Keratinocyte (primary cell): ENCODE results near the gene ACSM2B. TPM values are rescaled to one million over a fixed set of nuclear protein-coding genes. Genes with fewer than 3 reads are reported as not detected.

Source experiments
- DNase-seq: peaks from one replicate; pipeline ENCODE4 v3.0.0-alpha.2; 2011; ENCODE audit warnings: low read depth, missing footprints, low spot score
- FAIRE-seq: peaks from 2 replicates; lab custom pipeline; 2011; peaks lifted over from hg19 to GRCh38; lab: Jason Lieb, UNC
- H2AFZ ChIP-seq: 2 replicates; pipeline ENCODE4 v1.6.0; 2012; ENCODE audit warnings: low read length, control low read depth, inconsistent platforms; ENCODE audit not compliant: control insufficient read depth
- H3K27ac ChIP-seq: 2 replicates; pipeline ENCODE4 v1.5.1; 2011; ENCODE audit warnings: low read length; ENCODE audit not compliant: control insufficient read depth, insufficient read depth
- H3K27me3 ChIP-seq: 3 replicates; pipeline ENCODE4 v1.6.0; 2011; ENCODE audit warnings: low read length; ENCODE audit not compliant: control insufficient read depth, insufficient read depth; ENCODE audit errors: extremely low read depth
- H3K36me3 ChIP-seq, 2 experiments: 2 replicates in 1 of 2; 3 replicates in 1 of 2; pipeline ENCODE4 v1.5.1; 2011; ENCODE audit warnings: low read length in 2 of 2, mild to moderate bottlenecking in 1 of 2; ENCODE audit not compliant: control insufficient read depth in 2 of 2, insufficient read depth in 2 of 2; ENCODE audit errors: extremely low read depth in 1 of 2
- H3K4me1 ChIP-seq: 3 replicates; pipeline ENCODE4 v1.5.1; 2011; ENCODE audit warnings: low read length; ENCODE audit not compliant: control insufficient read depth, insufficient read depth; ENCODE audit errors: extremely low read depth
- H3K4me2 ChIP-seq: 3 replicates; pipeline ENCODE4 v1.6.0; 2011; ENCODE audit warnings: low read depth, low read length; ENCODE audit not compliant: control insufficient read depth, insufficient read depth; ENCODE audit errors: extremely low read depth
- H3K4me3 ChIP-seq, 3 experiments: fragments of 200-600 bp in 1 of 3; sonication (generic) in 1 of 3; 2 replicates in 2 of 3; 3 replicates in 1 of 3; pipeline ENCODE4 v1.5.1; 2011 to 2016; ENCODE audit warnings: low read length in 3 of 3, mild to moderate bottlenecking in 3 of 3, control low read depth in 2 of 3, inconsistent platforms in 1 of 3, low read depth in 1 of 3, mixed read lengths in 1 of 3, mixed run types in 1 of 3, moderate library complexity in 1 of 3; ENCODE audit not compliant: control insufficient read depth in 2 of 3, insufficient read depth in 2 of 3; ENCODE audit errors: extremely low read depth in 1 of 3
- H3K79me2 ChIP-seq: 2 replicates; pipeline ENCODE4 v1.6.0; 2012; ENCODE audit warnings: low read length; ENCODE audit not compliant: control insufficient read depth, insufficient read depth
- H3K9ac ChIP-seq: 3 replicates; pipeline ENCODE4 v1.6.0; 2011; ENCODE audit warnings: low read length; ENCODE audit not compliant: control insufficient read depth, insufficient read depth; ENCODE audit errors: extremely low read depth
- H3K9me1 ChIP-seq: 3 replicates; pipeline ENCODE4 v1.6.0; 2011; ENCODE audit warnings: low read length; ENCODE audit not compliant: control insufficient read depth, insufficient read depth; ENCODE audit errors: extremely low read depth
- H3K9me3 ChIP-seq: 2 replicates; pipeline ENCODE4 v1.5.1; 2012; ENCODE audit warnings: low read depth, low read length; ENCODE audit not compliant: control insufficient read depth
- H4K20me1 ChIP-seq: 3 replicates; pipeline ENCODE4 v1.6.0; 2011; ENCODE audit warnings: low read length; ENCODE audit not compliant: control insufficient read depth, insufficient read depth; ENCODE audit errors: extremely low read depth
- CTCF ChIP-seq, 3 experiments: IDR thresholded peaks in 1 of 3; conservative IDR thresholded peaks in 1 of 3; optimal IDR thresholded peaks in 1 of 3; 2 replicates in 2 of 3; 3 replicates in 1 of 3; pipeline versions ENCODE3 to v1.5.1; 2011; ENCODE audit warnings: low read length in 3 of 3, mild to moderate bottlenecking in 3 of 3, moderate library complexity in 2 of 3, control low read depth in 1 of 3, inconsistent platforms in 1 of 3; ENCODE audit not compliant: insufficient read depth in 2 of 3; ENCODE audit errors: extremely low read depth in 1 of 3
- EZH2 ChIP-seq: IDR thresholded peaks from one replicate; pipeline ENCODE4 v1.6.1; 2012; ENCODE audit warnings: inconsistent platforms, mild to moderate bottlenecking, low read length, moderate library complexity
- dilution Hi-C: fragments of 300-500 bp; cut with MboI; formaldehyde crosslinking; loops from one replicate; pipeline ENCODE4 v1.7.0; 2020; ENCODE audit warnings: low sequenced_read_pairs; ENCODE audit not compliant: extremely low pct_ligation_motif_present
- polyA plus RNA-seq, 5 experiments: library from polyadenylated mRNA; depleted of rRNA in 3 of 5; stranded (reverse) in 3 of 5; stranded (forward) in 1 of 5; unstranded in 1 of 5; fragments of >200 nt; gene quantifications; 1 replicate in 1 of 5; 2 replicates in 3 of 5; 3 replicates in 1 of 5; pipeline versions ENCODE4 v1.2.1 to v1.2.3, GENCODE V29; 2011 to 2012; ENCODE audit warnings: missing spikeins in 2 of 5, low read depth in 1 of 5, low replicate concordance in 1 of 5

ACSM2B gene
- polyA plus RNA-seq, 1 donor (not counting 4 experiments of a cell fraction or from before 2014, with no cell fraction given), result not detected

GRCh38 chr16:20612551-20613480 is 36.6 kb upstream of the ACSM2B start:
- Histone ChIP-seq H3K9me3 (no peaks in the 10 kb centered on the region), H3K79me2 (no peaks in the 10 kb centered on the region), H3K36me3 (no peaks in the 10 kb centered on the region), H3K4me3 (no peak overlapping the region), H4K20me1 (no peaks in the 10 kb centered on the region), H2AFZ (no peak overlapping the region), H3K27me3 (no peaks in the 10 kb centered on the region), H3K9me1 (no peaks in the 10 kb centered on the region), H3K4me2 (no peak overlapping the region), H3K4me1 (no peaks in the 10 kb centered on the region), H3K27ac (no peak overlapping the region), H3K9ac (no peak overlapping the region)
- DNase-seq (no peak), FAIRE-seq (no peak)
- dilution Hi-C loops, result no loop called here
- no peak for TF ChIP-seq CTCF (optimal IDR thresholded peaks at IDR 0.05 in 1 of 3, IDR thresholded peaks at IDR 0.05 in 1 of 3, conservative IDR thresholded peaks at IDR 0.05 in 1 of 3; ENCODE audit: extremely low read depth in 1 of 3, insufficient read depth in 2 of 3, low read length in 3 of 3)
- no peak for TF ChIP-seq EZH2

GRCh38 chr16:20611975-20612481 is 35.9 kb upstream of the ACSM2B start:
- H3K9ac ChIP-seq, result no peak overlapping the region
- H4K20me1 ChIP-seq, result no peaks in the 10 kb centered on the region
- no peaks in the 10 kb centered on the region for H3K9me3 ChIP-seq
- H3K4me3 ChIP-seq, result no peak overlapping the region
- H3K79me2 ChIP-seq, result no peaks in the 10 kb centered on the region
- no peak for TF ChIP-seq EZH2
- no peak for TF ChIP-seq CTCF (optimal IDR thresholded peaks at IDR 0.05 in 1 of 3, IDR thresholded peaks at IDR 0.05 in 1 of 3, conservative IDR thresholded peaks at IDR 0.05 in 1 of 3; ENCODE audit: extremely low read depth in 1 of 3, insufficient read depth in 2 of 3, low read length in 3 of 3)
- H3K27me3 ChIP-seq, result no peaks in the 10 kb centered on the region
- DNase-seq, result no peak
- no peak overlapping the region for H3K4me2 ChIP-seq
- H3K9me1 ChIP-seq, result no peaks in the 10 kb centered on the region
- FAIRE-seq, result no peak
- H3K27ac ChIP-seq, result no peak overlapping the region
- dilution Hi-C loops, result no loop called here
- no peaks in the 10 kb centered on the region for H3K36me3 ChIP-seq
- H2AFZ ChIP-seq, result no peak overlapping the region
- no peaks in the 10 kb centered on the region for H3K4me1 ChIP-seq
